NCI-H146 (cell line): Measurements from ENCODE around the gene COX14.

Experiments used
- DNase-seq: peaks from one replicate; lab custom pipeline; 2025; lab: John Stamatoyannopoulos, UW

Gene COX14

DNA sequence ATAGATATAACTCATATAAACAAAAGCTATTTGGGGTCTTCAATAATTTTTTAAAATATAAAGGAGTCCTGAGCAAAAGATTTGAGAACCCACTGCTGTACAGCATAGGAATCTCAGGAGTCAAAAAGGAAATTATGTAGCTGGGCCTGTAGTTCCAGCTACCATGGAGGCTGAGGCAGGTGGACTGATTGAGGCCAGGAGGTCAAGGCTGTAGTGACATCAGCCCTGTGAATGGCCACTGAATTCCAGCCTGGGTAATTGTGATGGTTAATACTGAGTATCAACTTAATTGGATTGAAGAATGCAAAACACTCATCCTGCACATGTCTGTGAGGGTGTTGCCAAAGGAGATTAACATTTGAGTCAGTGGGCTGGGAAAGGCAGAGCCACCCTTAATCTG lies 44.6 kb downstream of the COX14 start:
- DNase-seq = no peak

DNA sequence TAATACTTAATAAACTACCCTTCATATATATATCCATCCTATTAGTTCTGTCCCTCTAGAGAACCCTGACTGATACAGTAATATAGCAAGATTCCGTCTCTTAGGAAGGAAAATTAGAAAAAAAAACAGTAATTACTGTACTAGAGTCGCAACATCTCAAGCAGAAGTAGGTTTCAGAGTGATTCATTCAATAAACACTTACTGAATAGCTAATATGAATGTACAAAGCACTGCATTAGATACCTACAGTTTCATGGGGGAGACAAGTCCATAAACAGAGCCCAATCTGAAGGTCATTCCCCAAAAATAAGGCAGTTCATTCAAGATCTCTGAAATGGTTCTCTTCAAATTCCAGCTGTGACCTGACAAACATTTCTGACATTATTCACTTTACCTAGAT lies 45.2 kb downstream of the COX14 start:
- no peak for DNase-seq

DNA sequence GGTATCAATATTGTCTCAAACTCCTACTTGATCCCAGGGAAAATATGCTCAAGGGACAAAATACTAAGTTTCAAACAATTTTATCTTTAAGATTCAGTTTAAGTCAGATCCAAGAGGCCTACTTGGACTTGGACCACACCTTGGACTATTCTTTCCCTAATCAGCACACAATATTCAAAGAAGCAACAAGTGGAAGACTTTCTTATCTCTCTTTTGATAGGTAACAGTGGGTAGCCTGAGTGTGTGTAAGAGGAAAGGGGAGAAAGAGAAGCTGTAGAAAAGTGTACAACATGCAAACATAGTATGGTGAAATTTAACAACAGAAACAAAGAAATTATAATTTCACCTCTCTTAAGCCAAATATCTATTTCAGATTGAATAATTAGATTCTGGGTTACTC lies 48.6 kb downstream of the COX14 start:
- no peak for DNase-seq

DNA sequence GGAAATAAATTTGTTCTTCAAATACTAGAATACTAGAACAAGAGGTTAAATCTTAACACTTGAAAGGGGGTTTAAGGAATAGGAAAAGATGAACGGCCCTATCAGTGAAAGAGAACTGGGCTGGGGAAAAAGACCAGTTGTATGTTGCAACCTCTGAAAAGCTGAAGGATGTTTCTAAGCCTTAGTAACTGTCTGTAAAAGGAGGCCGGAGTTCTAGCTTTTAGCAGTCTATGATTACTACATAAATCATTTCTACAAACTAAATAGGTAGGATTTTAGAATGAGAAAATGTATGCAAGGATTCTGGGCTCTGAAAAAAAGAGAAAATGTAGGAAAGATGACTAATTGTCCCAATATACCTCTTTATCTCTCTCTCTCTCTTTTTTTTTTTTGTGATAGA lies 50.2 kb downstream of the COX14 start:
- no peak for DNase-seq

DNA sequence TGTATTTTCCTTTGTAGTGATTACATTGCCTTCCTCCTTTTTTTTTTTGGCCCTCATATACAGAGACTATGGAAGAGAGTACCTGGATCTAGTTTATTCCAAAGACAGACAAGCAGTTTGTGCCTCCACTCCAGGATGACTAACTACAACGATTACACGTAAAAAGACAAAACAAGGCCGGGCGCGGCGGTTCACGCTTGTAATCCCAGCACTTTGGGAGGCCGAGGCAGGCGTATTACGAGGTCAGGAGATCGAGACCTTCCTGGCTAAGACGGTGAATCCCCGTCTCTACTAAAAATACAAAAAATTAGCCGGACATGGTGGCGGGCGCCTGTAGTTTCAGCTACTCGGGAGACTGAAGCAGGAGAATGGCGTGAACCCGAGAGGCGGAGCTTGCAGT lies 52.9 kb downstream of the COX14 start:
- no peak for DNase-seq

DNA sequence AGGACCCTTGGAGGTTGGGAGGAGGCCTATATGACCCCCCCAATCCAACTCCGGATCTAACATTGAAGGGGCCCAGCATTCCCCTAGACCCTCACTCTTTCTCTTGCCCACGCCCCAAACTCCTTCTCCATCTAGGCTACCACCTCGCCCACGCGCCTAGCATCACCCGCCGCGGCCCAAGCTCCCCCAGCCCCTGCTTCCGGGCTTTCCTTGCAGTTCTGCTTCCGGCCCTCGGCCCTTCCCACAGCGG lies 54.7 kb downstream of the COX14 start:
- no peak for DNase-seq

DNA sequence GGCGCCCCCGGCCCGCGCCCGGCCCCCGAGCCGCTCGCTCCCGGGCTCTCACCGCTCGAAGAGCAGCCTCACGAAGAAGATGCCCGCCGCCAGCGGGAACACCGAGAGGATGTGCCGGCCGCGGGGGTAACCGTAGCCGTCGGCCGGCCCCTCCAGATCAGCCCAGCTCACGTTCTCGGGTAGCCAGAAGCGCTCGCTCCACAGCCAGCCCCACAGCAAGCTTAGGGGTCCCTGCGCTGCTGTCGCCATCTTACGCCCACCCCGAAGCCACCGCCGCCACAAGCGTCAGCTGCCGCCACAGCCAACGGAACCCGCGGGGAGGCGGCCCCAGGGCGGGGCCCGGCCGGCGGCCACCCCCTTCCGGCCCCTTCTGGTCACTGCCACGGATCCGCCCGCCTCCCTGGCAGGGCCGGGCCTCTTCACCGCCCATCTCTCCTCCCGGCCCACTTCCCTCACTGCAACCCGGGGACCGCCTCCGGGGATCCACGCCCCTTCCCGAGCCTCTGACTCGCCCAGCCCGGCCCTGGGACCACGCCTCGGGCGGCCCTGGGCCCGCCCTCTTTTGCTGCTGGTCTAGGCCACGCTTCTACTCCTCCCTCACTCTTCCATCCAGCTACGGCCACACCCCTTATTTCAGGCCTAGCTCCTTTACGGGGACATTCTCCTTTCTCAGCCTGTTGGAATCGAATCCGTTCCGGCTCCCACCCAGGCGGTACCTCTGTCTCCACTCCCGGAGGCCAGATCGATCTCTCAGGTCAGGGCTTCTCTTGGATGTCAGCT lies 55.2 kb downstream of the COX14 start, which contains the start of gene CERS5:
TSS of gene CERS5 (minus strand) at position 321 of the 780 bp plus-strand sequence. CDS start at position 249, 72 bp downstream.
- DNase-seq = peak; percentile 99
